ENCODE measurements around the gene TMIGD1.

The TMIGD1 gene

GRCh38 chr17:30321314-30321713 lies 12.5 kb downstream of the TMIGD1 start:
- Histone ChIP-seq H3K18ac (ENCODE audit: low read length) (no peak overlapping the region), H4K5ac (ENCODE audit: low read length) (no peak overlapping the region), H3K27me3 (ENCODE audit: insufficient read depth, low read length, poor library complexity) (no peaks in the 10 kb centered on the region), H2BK5ac (ENCODE audit: low read length) (no peak overlapping the region), H3K56ac (ENCODE audit: low read length) (no peak overlapping the region), H2BK120ac (ENCODE audit: low read depth, low read length) (no peak overlapping the region), H2BK15ac (replicated peaks; ENCODE audit: low read depth) (no peak overlapping the region), H3K79me2 (ENCODE audit: control insufficient read depth, insufficient read depth, low read length) (no peaks in the 10 kb centered on the region), H3K79me1 (ENCODE audit: low read length) (no peaks in the 10 kb centered on the region), H3K4me2 (ENCODE audit: low read length) (no peak overlapping the region), H3K23ac (ENCODE audit: low read length) (no peak overlapping the region), H3K4ac (ENCODE audit: low read depth, low read length) (no peak overlapping the region), H3K36me3 (ENCODE audit: control insufficient read depth, insufficient read depth, low read length) (no peaks in the 10 kb centered on the region), H3K4me1 (ENCODE audit: control insufficient read depth, low read depth, low read length) (no peaks in the 10 kb centered on the region), H3K9ac (ENCODE audit: low read length) (no peak overlapping the region), H3K27ac (ENCODE audit: low read depth, low read length) (no peak overlapping the region), H2AK5ac (ENCODE audit: low read length) (no peak overlapping the region), H4K8ac (ENCODE audit: low read depth, low read length) (no peak overlapping the region), H3K4me3 (ENCODE audit: low read length) (no peak overlapping the region)
- no peak for DNase-seq
- no CpG with 5 or more reads among the region's 4 CpGs for WGBS (ENCODE audit: extremely low coverage, insufficient coverage, low lambda C conversion rate)

GRCh38 chr17:30318155-30318554 lies 15.7 kb downstream of the TMIGD1 start:
- Histone ChIP-seq H4K5ac (ENCODE audit: low read length) (no peak overlapping the region), H3K18ac (ENCODE audit: low read length) (no peak overlapping the region), H3K79me1 (ENCODE audit: low read length) (no peaks in the 10 kb centered on the region), H3K9ac (ENCODE audit: low read length) (no peak overlapping the region), H3K4me3 (ENCODE audit: low read length) (no peak overlapping the region), H3K23ac (ENCODE audit: low read length) (no peak overlapping the region), H2BK120ac (ENCODE audit: low read depth, low read length) (no peak overlapping the region), H2AK5ac (ENCODE audit: low read length) (no peak overlapping the region), H3K79me2 (ENCODE audit: control insufficient read depth, insufficient read depth, low read length) (no peaks in the 10 kb centered on the region), H3K36me3 (ENCODE audit: control insufficient read depth, insufficient read depth, low read length) (no peaks in the 10 kb centered on the region), H2BK5ac (ENCODE audit: low read length) (no peak overlapping the region), H3K4ac (ENCODE audit: low read depth, low read length) (no peak overlapping the region), H3K56ac (ENCODE audit: low read length) (no peak overlapping the region), H3K4me2 (ENCODE audit: low read length) (no peak overlapping the region), H2BK15ac (replicated peaks; ENCODE audit: low read depth) (no peak overlapping the region), H3K27ac (ENCODE audit: low read depth, low read length) (no peak overlapping the region), H3K4me1 (ENCODE audit: control insufficient read depth, low read depth, low read length) (no peaks in the 10 kb centered on the region), H3K27me3 (ENCODE audit: insufficient read depth, low read length, poor library complexity) (no peaks in the 10 kb centered on the region), H4K8ac (ENCODE audit: low read depth, low read length) (no peak overlapping the region)
- no peak for DNase-seq
- no CpG with 5 or more reads among the region's 3 CpGs for WGBS (ENCODE audit: extremely low coverage, insufficient coverage, low lambda C conversion rate)

GRCh38 chr17:30316736-30317135 lies 17.1 kb downstream of the TMIGD1 start:
- Histone ChIP-seq H3K9ac (ENCODE audit: low read length) (no peak overlapping the region), H3K4ac (ENCODE audit: low read depth, low read length) (no peak overlapping the region), H4K5ac (ENCODE audit: low read length) (no peak overlapping the region), H3K36me3 (ENCODE audit: control insufficient read depth, insufficient read depth, low read length) (no peaks in the 10 kb centered on the region), H3K23ac (ENCODE audit: low read length) (no peak overlapping the region), H2AK5ac (ENCODE audit: low read length) (no peak overlapping the region), H3K27me3 (ENCODE audit: insufficient read depth, low read length, poor library complexity) (no peaks in the 10 kb centered on the region), H2BK15ac (replicated peaks; ENCODE audit: low read depth) (no peak overlapping the region), H3K18ac (ENCODE audit: low read length) (no peak overlapping the region), H3K79me1 (ENCODE audit: low read length) (no peaks in the 10 kb centered on the region), H3K27ac (ENCODE audit: low read depth, low read length) (no peak overlapping the region), H2BK5ac (ENCODE audit: low read length) (no peak overlapping the region), H2BK120ac (ENCODE audit: low read depth, low read length) (no peak overlapping the region), H3K56ac (ENCODE audit: low read length) (no peak overlapping the region), H3K4me1 (ENCODE audit: control insufficient read depth, low read depth, low read length) (no peaks in the 10 kb centered on the region), H3K4me3 (ENCODE audit: low read length) (no peak overlapping the region), H3K4me2 (ENCODE audit: low read length) (no peak overlapping the region), H4K8ac (ENCODE audit: low read depth, low read length) (no peak overlapping the region), H3K79me2 (ENCODE audit: control insufficient read depth, insufficient read depth, low read length) (no peaks in the 10 kb centered on the region)
- no CpG with 5 or more reads among the region's 1 CpG for WGBS (ENCODE audit: extremely low coverage, insufficient coverage, low lambda C conversion rate)
- DNase-seq = no peak

- Histone ChIP-seq H3K79me1 (ENCODE audit: low read length) (no peaks in the 10 kb centered on the region), H2BK5ac (ENCODE audit: low read length) (no peak overlapping the region), H3K27ac (ENCODE audit: low read depth, low read length) (no peak overlapping the region), H3K79me2 (ENCODE audit: control insufficient read depth, insufficient read depth, low read length) (no peaks in the 10 kb centered on the region), H3K23ac (ENCODE audit: low read length) (no peak overlapping the region), H4K8ac (ENCODE audit: low read depth, low read length) (no peak overlapping the region), H3K4ac (ENCODE audit: low read depth, low read length) (no peak overlapping the region), H2BK120ac (ENCODE audit: low read depth, low read length) (no peak overlapping the region), H3K9ac (ENCODE audit: low read length) (no peak overlapping the region), H3K4me2 (ENCODE audit: low read length) (no peak overlapping the region), H3K27me3 (ENCODE audit: insufficient read depth, low read length, poor library complexity) (no peaks in the 10 kb centered on the region), H3K4me3 (ENCODE audit: low read length) (no peak overlapping the region), H4K5ac (ENCODE audit: low read length) (no peak overlapping the region), H3K18ac (ENCODE audit: low read length) (no peak overlapping the region), H2BK15ac (replicated peaks; ENCODE audit: low read depth) (no peak overlapping the region), H3K56ac (ENCODE audit: low read length) (no peak overlapping the region), H3K36me3 (ENCODE audit: control insufficient read depth, insufficient read depth, low read length) (no peaks in the 10 kb centered on the region), H2AK5ac (ENCODE audit: low read length) (no peak overlapping the region), H3K4me1 (ENCODE audit: control insufficient read depth, low read depth, low read length) (no peaks in the 10 kb centered on the region)
- DNase-seq = no peak
- no CpG with 5 or more reads among the region's 2 CpGs for WGBS (ENCODE audit: extremely low coverage, insufficient coverage, low lambda C conversion rate)
Observed at GRCh38 chr17:30315106-30315505, 18.8 kb downstream of the TMIGD1 start.

GRCh38 chr17:30314474-30314873 lies 19.4 kb downstream of the TMIGD1 start:
- no peak overlapping the region for H3K18ac ChIP-seq (ENCODE audit: low read length)
- no peak overlapping the region for H3K4ac ChIP-seq (ENCODE audit: low read depth, low read length)
- H3K9ac ChIP-seq (ENCODE audit: low read length) = no peak overlapping the region
- no peaks in the 10 kb centered on the region for H3K36me3 ChIP-seq (ENCODE audit: control insufficient read depth, insufficient read depth, low read length)
- no peak overlapping the region for H2BK5ac ChIP-seq (ENCODE audit: low read length)
- no peaks in the 10 kb centered on the region for H3K79me2 ChIP-seq (ENCODE audit: control insufficient read depth, insufficient read depth, low read length)
- no peaks in the 10 kb centered on the region for H3K4me1 ChIP-seq (ENCODE audit: control insufficient read depth, low read depth, low read length)
- H3K56ac ChIP-seq (ENCODE audit: low read length) = no peak overlapping the region
- no peak overlapping the region for H3K4me3 ChIP-seq (ENCODE audit: low read length)
- no peak overlapping the region for H2BK120ac ChIP-seq (ENCODE audit: low read depth, low read length)
- no peak overlapping the region for H3K27ac ChIP-seq (ENCODE audit: low read depth, low read length)
- no peak overlapping the region for H2BK15ac ChIP-seq (replicated peaks; ENCODE audit: low read depth)
- no peak overlapping the region for H3K23ac ChIP-seq (ENCODE audit: low read length)
- no peak for DNase-seq
- no peaks in the 10 kb centered on the region for H3K79me1 ChIP-seq (ENCODE audit: low read length)
- H3K4me2 ChIP-seq (ENCODE audit: low read length) = no peak overlapping the region
- H4K8ac ChIP-seq (ENCODE audit: low read depth, low read length) = no peak overlapping the region
- no peak overlapping the region for H2AK5ac ChIP-seq (ENCODE audit: low read length)
- H3K27me3 ChIP-seq (ENCODE audit: insufficient read depth, low read length, poor library complexity) = no peaks in the 10 kb centered on the region
- WGBS (ENCODE audit: extremely low coverage, insufficient coverage, low lambda C conversion rate) = no CpG with 5 or more reads among the region's 1 CpG
- no peak overlapping the region for H4K5ac ChIP-seq (ENCODE audit: low read length)

- no peak overlapping the region for H3K18ac ChIP-seq (ENCODE audit: low read length)
- H3K23ac ChIP-seq (ENCODE audit: low read length) = no peak overlapping the region
- H3K56ac ChIP-seq (ENCODE audit: low read length) = no peak overlapping the region
- DNase-seq = no peak
- no peak overlapping the region for H2BK120ac ChIP-seq (ENCODE audit: low read depth, low read length)
- no CpG with 5 or more reads among the region's 2 CpGs for WGBS (ENCODE audit: extremely low coverage, insufficient coverage, low lambda C conversion rate)
- H3K36me3 ChIP-seq (ENCODE audit: control insufficient read depth, insufficient read depth, low read length) = no peaks in the 10 kb centered on the region
- H3K4me1 ChIP-seq (ENCODE audit: control insufficient read depth, low read depth, low read length) = no peaks in the 10 kb centered on the region
- H2BK15ac ChIP-seq (replicated peaks; ENCODE audit: low read depth) = no peak overlapping the region
- no peaks in the 10 kb centered on the region for H3K79me1 ChIP-seq (ENCODE audit: low read length)
- H2AK5ac ChIP-seq (ENCODE audit: low read length) = no peak overlapping the region
- no peaks in the 10 kb centered on the region for H3K79me2 ChIP-seq (ENCODE audit: control insufficient read depth, insufficient read depth, low read length)
- H4K8ac ChIP-seq (ENCODE audit: low read depth, low read length) = no peak overlapping the region
- no peak overlapping the region for H3K4ac ChIP-seq (ENCODE audit: low read depth, low read length)
- no peak overlapping the region for H4K5ac ChIP-seq (ENCODE audit: low read length)
- H3K4me3 ChIP-seq (ENCODE audit: low read length) = no peak overlapping the region
- no peak overlapping the region for H2BK5ac ChIP-seq (ENCODE audit: low read length)
- no peak overlapping the region for H3K27ac ChIP-seq (ENCODE audit: low read depth, low read length)
- H3K27me3 ChIP-seq (ENCODE audit: insufficient read depth, low read length, poor library complexity) = no peaks in the 10 kb centered on the region
- H3K9ac ChIP-seq (ENCODE audit: low read length) = no peak overlapping the region
- H3K4me2 ChIP-seq (ENCODE audit: low read length) = no peak overlapping the region
Observed at GRCh38 chr17:30312226-30312625, 21.6 kb downstream of the TMIGD1 start.
